SK-N-DZ (cell line): ENCODE measurements around the gene BET1. TPM values are rescaled to one million over a fixed set of nuclear protein-coding genes. Genes with fewer than 3 reads are reported as not detected.
"Not testable (repeated sequence)": the region's sequence is repeated elsewhere in the genome, so short reads cannot be mapped to it uniquely, and the experiment has no call there.

ENCODE experiments used
- DNase-seq: peaks from one replicate; pipeline ENCODE4 v3.0.0-alpha.2; 2015; ENCODE audit warnings: low spot score
- polyA plus RNA-seq, 2 experiments: library from polyadenylated mRNA; depleted of rRNA; stranded (reverse); fragments of >200 nt; gene quantifications; 2 replicates each; pipeline ENCODE4 v1.2.3, GENCODE V29; 2014

Gene BET1, protein sequence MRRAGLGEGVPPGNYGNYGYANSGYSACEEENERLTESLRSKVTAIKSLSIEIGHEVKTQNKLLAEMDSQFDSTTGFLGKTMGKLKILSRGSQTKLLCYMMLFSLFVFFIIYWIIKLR
- polyA plus RNA-seq (2014; cell fraction: cytosol; rRNA removed): 26.8 and 33.9 TPM in 2 replicates
- polyA plus RNA-seq (2014; cell fraction: nucleus; rRNA removed): 24.8 and 27.2 TPM in 2 replicates

DNA sequence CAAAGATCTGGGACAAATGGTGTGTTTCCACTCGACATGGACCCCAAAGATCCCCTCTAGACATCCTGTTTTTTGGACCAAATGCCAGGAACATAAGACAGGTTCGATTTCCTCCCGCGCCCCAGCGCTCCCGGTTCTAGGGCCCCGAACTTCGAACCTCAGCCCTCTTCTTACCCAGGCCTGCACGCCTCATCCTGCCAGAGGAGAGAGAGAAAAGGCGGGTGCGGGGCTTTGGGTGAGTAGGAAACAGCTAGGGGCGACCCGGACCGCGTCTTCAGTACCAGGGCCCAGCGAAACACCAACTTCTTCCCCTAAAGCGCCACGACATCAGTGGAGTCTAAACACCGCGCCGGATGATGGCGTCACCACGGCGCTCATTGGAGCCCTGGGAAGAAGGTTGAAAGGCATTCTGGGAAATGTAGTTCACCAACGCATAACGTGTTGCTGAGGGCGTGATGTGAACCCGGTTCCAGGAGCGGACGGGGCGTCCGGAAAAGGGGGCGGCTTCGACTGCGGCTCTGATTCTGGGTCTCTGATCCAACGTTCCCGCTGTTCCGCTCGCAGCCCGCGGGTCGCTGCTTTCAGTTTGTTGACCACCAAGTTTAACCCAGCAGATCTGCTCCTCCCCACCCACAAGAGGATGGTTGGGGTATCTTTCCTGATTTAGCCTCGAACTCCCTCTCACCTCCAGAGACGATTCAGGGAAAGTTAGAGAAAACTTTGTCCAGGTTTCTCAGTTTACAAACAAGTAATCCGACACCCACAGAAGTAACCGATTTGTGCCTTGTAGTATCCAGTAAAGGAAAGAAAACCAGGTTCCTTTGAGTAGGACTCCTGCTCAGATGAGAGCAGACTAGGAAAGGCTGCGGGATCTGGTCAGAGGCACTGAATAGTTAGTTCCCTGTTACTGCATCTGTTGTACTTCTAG, at the start of gene BET1:
TSS of gene BET1 (minus strand) at position 332 of the 928 bp plus-strand sequence. CDS start at position 193, 139 bp downstream.
- peak; percentile 92 for DNase-seq

DNA sequence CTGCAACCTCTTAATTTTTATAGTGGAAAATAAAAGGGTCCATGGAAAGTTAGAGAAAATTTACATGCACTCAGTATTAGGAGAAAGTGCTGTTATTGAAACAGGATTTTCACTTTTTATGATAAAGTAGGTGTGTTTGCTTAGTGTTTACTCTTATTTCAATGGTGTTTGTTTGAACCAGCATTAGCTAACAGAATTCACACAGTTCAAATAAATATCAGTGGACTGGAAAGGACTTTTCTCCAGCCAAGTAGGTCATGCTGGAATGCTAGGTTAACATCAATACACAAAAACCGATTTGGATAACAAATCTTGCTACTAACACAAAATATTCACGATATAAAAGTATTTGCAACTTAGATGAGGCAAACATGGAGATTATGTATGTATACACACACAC, 49.4 kb upstream of the BET1 start:
- DNase-seq: no peak

DNA sequence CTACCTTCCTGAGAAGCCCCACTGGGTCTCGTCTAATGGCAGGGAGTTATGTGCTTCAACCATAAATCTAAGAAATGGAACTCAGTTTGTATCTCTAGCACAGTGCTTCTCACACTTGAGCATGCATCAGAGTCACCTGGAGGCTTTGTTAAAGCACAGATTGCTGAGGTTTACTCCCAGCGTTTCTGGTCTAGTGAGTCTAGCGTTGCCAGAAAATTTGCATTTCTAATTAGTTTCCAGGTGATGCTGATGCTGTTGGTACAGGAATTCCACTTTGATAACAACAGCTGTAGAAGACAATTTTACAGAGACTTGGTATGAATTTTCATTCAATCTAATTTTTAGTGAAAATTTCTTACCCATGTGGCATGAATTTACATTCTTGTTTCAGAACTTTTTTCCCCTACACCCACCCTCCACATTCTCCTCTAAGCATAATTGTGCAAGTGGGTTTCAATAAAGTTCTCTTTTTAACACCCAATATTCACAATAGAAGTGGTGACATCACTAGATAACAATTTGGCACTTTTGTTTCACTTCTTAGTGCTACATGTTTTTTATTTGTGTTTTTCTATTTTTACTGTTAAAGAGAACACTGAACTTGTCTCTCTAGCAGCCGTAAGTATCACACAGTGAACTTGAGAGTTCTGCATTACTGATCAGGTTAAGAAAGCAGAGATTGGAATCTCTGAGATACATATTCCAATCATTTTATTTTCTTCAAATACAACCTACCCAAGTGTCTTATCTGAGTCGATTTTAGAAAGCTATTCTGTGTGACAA, 48.4 kb upstream of the BET1 start:
- DNase-seq: no peak

DNA sequence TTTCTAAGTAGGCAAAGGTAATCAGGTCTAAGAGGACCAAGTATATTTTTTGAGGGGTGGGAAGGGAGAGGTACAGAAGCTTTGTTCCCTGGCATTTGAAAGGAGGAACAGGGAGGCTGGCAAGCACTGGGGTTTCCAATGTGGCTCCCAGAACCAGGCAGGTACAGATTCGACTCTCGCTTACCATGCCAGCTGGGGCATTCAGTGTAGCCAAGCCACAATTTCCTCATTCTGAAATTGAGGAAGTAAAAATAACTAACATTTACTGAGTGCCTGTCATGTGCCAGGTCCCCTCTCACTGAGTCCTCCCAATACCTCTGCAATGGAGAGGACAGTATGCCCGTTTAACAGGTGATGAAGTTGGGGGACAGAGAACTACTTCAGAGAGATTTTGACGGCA, 45.9 kb upstream of the BET1 start:
- no peak for DNase-seq

DNA sequence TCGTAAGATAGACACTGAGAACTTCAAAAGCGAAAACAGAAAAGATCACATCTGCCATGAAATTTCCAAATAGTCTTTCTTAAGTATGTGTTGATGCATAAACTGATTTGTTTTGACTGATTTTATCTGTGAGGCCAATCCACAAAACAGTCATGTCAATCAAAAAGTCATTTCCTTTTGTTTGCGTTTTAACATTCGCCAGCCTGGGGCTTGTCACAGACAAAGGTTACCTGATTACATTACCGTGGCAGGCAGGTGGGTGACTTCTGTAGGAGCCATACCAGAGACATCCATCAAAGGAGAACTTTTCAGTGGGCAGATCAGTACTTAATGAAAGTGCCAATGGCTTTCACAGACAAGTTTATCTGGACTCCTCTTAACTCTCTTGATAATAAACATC, 45.5 kb upstream of the BET1 start:
- DNase-seq: peak; percentile 6

DNA sequence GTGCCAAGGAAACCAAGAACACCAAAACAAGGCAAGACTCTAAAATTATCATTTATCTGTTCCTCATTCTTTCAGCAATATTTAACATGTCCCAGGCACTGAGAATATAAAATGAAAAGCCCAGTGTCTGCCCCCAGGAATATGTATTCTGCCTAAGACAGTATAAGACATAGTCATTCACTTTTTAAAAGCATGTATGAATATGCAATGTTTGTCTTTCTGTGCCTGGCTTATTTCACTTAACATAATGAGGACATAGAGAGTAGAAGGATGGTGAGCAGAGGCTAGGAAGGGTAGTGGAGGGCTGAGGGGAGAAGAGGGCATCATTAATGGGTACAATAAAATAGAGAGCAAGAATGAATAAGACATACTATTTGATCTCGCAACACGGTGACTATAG, 44.6 kb upstream of the BET1 start:
- DNase-seq: no peak

DNA sequence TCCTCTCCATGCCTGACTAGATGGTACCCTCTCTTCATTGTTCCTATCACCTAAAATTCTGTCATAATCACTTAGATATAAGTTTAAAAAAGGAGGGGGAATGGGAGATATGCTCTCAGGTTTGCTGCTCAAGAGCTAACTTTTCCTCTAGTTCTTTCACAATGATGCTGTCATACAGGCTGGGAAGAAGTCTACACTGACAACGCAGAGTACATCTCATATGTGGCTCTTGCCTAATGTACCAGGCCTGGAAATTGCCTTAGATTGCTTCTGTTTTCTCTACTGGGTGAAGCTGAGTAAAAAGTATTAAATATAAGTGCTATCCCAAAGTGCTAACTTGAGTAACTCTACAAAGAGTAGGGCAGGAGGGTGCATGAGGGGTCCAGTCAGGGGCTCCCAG, 43.8 kb upstream of the BET1 start:
- no peak for DNase-seq

DNA sequence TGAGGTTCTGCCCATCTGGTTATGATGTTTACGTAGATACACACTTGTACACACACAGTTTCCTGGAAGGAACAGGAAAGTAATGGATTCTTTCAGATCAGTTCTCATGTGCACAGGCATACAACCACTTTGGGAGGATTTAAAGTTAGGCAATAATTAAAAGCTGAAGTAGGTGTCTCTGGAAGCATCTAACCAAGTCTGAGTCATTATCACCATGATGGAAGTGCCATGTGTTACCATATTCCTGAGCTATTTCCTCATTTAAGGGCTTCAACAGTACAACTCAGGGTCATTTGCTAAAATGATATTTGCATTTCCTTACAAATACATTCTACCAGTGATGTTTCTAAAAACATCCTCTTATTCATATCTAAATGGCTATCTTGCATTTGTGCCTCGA, 41.4 kb upstream of the BET1 start:
- no peak for DNase-seq

DNA sequence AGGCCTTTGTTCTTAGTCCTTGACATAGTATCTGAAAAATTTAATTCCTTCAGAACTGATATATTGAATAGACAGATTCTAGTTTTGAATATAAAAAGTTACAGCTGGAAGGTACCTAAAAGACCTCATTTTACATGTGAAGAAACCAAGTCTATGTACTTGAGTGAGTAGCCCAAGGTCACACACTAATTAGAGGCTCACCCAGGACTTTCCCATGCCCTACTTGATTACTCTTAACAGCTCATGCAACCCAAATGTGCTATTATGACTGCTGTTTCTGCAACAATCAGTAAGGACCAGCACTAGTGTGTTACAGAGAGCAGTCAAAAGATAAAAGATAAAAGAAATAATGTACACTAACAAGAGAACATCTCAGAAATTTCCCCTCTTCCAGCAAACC, 40.7 kb upstream of the BET1 start:
- DNase-seq: no peak

DNA sequence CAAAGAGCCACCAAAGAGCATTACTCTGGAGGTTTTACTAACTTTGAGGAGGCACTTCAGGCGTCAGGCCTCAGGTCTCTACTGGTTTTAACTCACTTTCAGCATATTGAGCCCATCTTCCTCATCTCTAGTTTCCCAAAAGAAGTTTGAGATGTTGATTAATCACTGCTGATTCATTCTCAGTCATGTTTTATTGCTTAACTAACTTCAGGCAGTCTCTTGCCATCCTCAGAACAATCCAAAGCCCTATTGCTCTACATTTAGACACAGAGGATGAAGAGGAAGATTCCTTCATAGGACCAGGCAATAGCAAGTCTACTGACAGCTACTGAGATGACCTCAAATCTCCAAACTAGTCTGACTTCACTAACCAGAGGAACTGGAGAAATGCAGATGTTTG, 39.1 kb upstream of the BET1 start:
- DNase-seq: no peak

DNA sequence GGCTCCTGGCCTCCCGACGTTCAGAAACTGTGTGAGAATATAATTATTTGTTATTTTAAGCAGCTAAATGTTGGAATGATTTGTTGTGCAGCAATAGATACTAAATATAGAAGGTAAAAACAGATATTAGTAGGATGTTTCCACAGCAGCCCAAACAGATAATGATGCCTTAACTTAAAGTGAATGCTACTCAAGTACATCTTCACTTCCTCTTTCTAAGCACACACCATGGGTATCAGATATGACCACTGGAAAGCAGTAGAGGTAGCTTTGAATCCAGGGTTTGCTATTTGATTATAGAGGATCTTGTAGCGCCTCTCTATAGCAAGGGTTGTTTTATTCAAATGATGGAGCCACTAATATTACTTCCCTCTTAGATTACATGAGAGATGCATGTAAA, 38.2 kb upstream of the BET1 start:
- no peak for DNase-seq

DNA sequence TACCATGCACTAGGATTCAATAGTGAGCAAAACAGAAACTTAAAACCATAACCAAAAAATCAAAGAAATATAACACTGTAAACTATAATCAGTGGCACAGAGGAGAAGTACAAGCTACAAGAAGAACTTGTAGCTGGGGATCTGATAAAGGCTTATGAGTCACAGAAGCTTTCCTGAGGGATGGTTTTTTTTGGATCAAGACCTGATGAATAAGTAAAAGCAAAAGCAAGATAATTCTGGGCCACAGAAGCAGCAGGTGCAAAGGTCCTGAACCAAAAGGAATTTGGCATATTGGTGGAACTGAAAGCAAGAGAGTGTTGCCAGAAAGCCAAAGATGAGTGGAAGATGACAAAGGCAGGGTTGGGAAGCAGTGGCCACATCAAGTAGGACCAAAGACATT, 37.4 kb upstream of the BET1 start:
- DNase-seq: no peak

DNA sequence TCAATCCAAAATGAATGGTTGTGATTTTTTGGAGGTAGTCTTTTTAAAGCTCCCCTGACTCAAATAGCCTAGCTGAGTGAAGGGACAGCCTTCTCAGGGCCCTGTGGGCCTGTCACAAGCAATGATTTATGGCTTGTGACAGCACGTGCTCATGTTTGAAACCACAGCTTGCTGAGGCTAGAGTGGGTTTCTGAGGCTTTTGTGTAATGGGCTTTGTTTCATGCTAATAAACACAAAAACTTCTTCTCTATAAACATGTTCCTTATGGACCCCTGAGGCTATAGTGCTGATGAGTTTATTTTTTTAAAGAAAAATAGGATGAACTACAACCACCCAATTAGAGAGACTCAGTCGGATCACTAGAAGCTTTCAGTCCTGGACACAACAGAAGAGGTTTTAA, 36.1 kb upstream of the BET1 start:
- no peak for DNase-seq

DNA sequence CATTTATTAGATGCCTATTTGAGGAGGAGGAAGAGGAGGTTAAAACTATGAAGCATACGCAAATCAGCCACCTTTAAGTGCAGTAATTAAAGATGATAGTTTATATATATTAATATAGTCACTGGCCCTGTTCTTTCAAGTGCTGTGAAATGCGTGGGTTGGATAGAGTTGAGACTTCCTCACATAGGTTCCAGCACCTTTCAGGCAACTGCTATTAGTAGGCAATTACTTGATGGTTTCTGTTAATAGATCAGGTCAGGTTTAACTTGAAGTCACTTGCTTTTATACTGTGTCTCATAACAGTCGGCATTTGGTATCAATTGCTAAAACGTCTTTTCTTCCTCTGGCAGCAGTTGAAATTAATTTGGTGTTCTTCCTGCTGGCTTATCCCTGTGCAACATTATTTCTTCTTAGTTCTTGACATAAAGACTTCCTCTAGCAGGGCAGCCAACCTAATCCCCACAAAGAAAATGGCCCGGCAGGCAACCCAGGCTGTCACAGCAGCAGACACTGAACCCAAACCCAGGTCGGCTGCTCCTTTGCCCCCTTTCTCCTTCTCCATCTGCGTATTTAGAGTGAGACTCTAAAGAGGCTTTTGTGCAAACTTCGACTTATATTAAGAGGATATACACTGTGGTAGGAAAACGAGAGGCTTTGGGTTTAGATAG, 35.3 kb upstream of the BET1 start:
- no peak for DNase-seq

DNA sequence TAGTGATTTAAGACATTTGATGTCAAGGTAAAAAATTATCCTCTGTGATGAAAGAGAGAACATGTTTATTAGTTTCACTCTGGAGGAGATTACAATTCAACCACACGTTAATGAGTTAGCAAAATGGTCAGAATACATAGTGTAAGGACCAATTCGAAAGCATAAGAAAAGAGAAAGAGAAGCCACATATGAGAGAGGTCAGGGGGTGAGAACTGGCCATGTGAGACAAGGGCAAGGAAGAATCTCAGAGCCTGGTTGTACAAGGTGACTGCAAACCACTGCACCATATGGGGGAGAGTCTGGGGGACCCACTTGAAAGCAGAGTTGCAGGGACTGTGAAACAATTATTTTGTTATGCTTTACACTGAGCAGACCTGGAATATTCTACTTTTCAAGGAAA, 27.7 kb upstream of the BET1 start:
- no peak for DNase-seq

DNA sequence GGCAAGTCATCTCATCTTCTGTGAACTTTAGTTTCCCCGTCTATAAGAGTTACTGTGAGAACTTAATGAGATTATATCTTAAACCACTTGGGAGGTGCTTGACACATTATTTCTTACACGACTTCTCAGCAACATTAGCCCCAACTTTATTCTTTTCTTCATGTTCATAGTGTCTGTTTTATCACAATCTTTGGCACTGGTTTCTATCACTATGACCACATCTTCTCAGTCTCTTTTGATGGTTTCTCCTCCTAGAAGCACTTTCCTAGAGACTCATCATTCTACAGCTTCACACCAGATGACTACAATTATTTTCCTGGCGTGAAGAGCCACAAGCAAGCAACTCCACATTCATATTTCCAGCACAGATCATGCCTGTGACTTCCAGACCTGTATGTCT, 26.5 kb upstream of the BET1 start:
- DNase-seq: no peak

DNA sequence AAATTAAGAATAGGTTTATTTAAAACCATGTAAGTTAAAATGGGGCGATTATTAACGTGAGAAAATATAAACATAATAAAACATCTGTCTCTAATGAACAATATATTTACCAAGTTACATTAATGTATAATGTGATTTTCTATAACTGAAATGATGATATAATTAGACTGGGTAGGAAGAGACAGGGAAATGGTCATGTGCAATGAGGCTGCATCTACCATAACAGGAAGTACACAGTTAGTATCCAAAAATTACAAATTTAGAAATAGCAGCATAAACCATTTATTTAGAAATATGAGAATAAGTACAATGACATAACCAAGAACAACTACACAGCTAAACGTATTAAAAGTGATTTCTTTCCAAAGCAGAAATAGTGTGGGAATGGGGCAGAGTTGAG, 25.8 kb upstream of the BET1 start:
- no peak for DNase-seq

DNA sequence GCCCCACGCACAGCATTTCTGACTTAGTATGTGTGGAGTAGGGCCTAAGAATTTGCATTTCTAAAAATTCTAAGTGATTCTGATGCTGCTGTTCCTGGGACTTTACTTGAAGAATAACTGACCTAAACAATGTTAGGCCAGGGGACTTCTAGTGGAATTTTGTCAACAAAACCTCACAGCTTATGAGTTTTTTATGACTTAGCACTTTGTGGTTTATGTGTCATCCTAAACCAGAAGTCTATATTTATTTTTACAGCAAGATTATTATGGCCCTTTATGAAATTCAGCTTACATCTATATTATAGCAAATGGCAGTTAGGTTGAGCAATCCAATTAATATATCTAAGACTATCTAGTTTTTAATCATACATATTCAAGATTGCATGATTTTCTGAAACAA, 24.6 kb upstream of the BET1 start:
- DNase-seq: no peak

DNA sequence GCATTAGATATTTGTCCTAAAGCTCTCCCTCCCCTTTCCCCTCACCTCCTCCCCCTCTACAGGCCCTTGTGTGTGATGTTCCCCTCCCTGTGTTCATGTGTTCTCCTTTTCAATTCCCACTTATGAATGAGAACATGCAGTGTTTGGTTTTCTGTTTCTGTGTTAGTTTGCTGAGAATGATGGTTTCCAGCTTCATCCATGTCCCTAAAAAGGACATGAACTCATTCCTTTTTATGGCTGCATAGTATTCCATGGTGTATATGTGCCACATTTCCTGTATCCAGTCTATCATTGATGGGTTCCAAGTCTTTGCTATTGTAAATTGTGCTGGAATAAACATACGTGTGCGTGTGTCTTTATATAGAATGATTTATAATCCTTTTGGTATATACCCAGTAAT, 22.5 kb upstream of the BET1 start:
- not testable (repeated sequence) for DNase-seq

DNA sequence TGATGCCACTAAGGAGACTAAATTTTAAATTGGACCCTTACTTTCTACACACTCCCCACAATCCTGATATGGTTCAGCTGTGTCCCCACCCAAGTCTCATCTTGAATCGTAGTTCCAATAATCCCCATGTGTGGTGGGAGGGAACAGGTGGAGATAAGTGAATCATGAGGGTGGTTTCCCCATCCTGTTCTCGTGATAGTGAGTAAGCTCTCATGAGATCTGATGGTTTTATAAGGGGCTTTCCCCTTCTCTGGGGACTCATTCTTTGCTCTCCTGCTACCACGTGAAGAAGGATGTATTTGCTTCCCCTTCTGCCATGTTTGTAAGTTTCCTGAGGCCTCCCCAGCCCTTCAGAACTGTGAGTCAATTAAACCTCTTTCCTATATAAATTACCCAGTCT, 18.4 kb upstream of the BET1 start:
- DNase-seq: no peak

DNA sequence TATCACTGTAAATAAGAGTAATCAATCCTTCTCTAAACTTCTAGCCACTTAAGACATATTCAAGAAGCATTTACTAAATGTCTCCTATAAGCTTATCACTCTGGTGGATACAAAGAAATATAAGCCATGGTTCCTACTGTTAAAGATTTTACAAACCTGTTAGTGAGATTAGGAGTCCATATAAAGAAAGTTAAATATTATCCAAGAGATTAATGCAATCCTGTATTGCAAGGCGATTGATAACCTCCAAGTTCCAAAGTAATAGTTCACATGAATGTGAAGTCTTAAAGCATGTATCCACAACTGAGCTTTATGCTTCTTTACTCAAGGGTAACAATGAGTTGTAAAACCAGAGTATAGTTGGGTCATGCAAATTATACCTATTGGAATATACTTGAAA, 12.6 kb upstream of the BET1 start:
- no peak for DNase-seq

DNA sequence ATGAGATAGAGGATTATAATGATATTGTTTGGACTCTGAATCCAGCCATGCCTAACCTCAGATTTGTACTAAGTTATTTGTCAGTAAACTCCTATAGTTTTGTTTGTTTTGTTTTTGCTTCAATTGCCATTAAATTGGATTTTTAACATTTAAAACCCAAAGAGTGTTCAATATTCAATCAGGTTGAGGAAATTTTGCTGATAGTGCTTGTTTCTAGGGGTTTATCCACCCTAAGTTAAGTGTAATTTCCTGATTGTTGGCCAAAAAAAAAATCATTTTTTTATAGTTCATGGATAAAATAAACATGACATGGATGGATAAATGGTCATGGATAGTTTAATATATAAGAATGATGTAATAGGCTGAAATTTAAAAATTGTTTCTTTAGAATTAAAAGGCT, 11.4 kb upstream of the BET1 start:
- DNase-seq: no peak
